Neural progenitor cell (in vitro differentiated cells): Measurements from ENCODE around the gene KIRREL3. TPM values are rescaled to one million over a fixed set of nuclear protein-coding genes. Genes with fewer than 3 reads are reported as not detected.
A peak's percentile ranks its signal among the peaks of the same experiment; 100 is the strongest.

Experiments used
- DNase-seq: peaks from one replicate; pipeline ENCODE4 v3.0.0-alpha.2; 2016; ENCODE audit warnings: low spot score
- H2AFZ ChIP-seq: fragments of 200-600 bp; sonication (generic); replicated peaks from 2 replicates; pipeline ENCODE4 v1.6.1; 2016; ENCODE audit warnings: antibody characterized with exemption
- H3F3A ChIP-seq: fragments of 200-600 bp; sonication (generic); 2 replicates; pipeline ENCODE4 v1.6.1; 2016; ENCODE audit warnings: antibody characterized with exemption, low read depth
- H3K27ac ChIP-seq: fragments of 200-600 bp; sonication (generic); 2 replicates; pipeline ENCODE4 v1.5.1; 2016; ENCODE audit warnings: mild to moderate bottlenecking
- H3K27me3 ChIP-seq: fragments of 200-600 bp; sonication (generic); 2 replicates; pipeline ENCODE4 v1.6.1; 2016; ENCODE audit warnings: mild to moderate bottlenecking, moderate library complexity
- H3K36me3 ChIP-seq: fragments of 200-600 bp; sonication (generic); 2 replicates; pipeline ENCODE4 v1.5.1; 2016
- H3K4me1 ChIP-seq: fragments of 200-600 bp; sonication (generic); 2 replicates; pipeline ENCODE4 v1.6.1; 2016; ENCODE audit warnings: mixed run types
- H3K4me2 ChIP-seq: fragments of 200-600 bp; sonication (generic); 2 replicates; pipeline ENCODE4 v1.6.1; 2016
- H3K4me3 ChIP-seq: fragments of 200-600 bp; sonication (generic); 2 replicates; pipeline ENCODE4 v1.5.1; 2016
- H3K79me2 ChIP-seq: fragments of 200-600 bp; sonication (generic); 2 replicates; pipeline ENCODE4 v1.6.1; 2016; ENCODE audit warnings: low read depth
- H3K9ac ChIP-seq: fragments of 200-600 bp; sonication (generic); 2 replicates; pipeline ENCODE4 v1.6.1; 2016
- H3K9me3 ChIP-seq: fragments of 200-600 bp; sonication (generic); 2 replicates; pipeline ENCODE4 v1.5.1; 2016; ENCODE audit warnings: low read depth
- H4K20me1 ChIP-seq: fragments of 200-600 bp; sonication (generic); 2 replicates; pipeline ENCODE4 v1.6.1; 2016; ENCODE audit warnings: low read depth
- H3K27ac Mint-ChIP-seq: 3 replicates; pipeline ENCODE4 v1.8.0; 2021; ENCODE audit warnings: mixed read lengths
- H3K27me3 Mint-ChIP-seq: 2 replicates; pipeline ENCODE4 v1.8.0; 2022; ENCODE audit warnings: low read depth, mild to moderate bottlenecking, inconsistent platforms, moderate library complexity, mixed read lengths; ENCODE audit not compliant: insufficient read depth
- H3K36me3 Mint-ChIP-seq: 3 replicates; pipeline ENCODE4 v1.8.0; 2021; ENCODE audit warnings: mixed read lengths
- H3K4me1 Mint-ChIP-seq: 3 replicates; pipeline ENCODE4 v1.8.0; 2021; ENCODE audit warnings: mixed read lengths
- H3K4me3 Mint-ChIP-seq: 3 replicates; pipeline ENCODE4 v1.8.0; 2021; ENCODE audit warnings: mild to moderate bottlenecking, moderate library complexity, mixed read lengths
- H3K9me3 Mint-ChIP-seq: 3 replicates; pipeline ENCODE4 v1.8.0; 2020; ENCODE audit warnings: mixed read lengths
- EZH2 ChIP-seq: fragments of 200-600 bp; sonication (generic); IDR thresholded peaks from 2 replicates; pipeline ENCODE4 v1.6.1; 2017; ENCODE audit warnings: antibody characterized with exemption, mild to moderate bottlenecking, moderate library complexity
- EZH2phosphoT487 ChIP-seq: fragments of 200-600 bp; sonication (generic); IDR thresholded peaks from 2 replicates; pipeline ENCODE4 v1.6.1; 2017; ENCODE audit warnings: antibody characterized with exemption
- total RNA-seq: library from RNA; depleted of rRNA; stranded (reverse); fragments of >200 nt; gene quantifications from 2 replicates; pipeline ENCODE4 v1.2.3, GENCODE V29; 2015; ENCODE audit warnings: low replicate concordance
- TF ChIP-seq, protein P1 (sequence below): fragments of 200-600 bp; sonication (generic); IDR thresholded peaks from 2 replicates; pipeline ENCODE4 v1.5.1; 2017; ENCODE audit warnings: antibody characterized with exemption, mild to moderate bottlenecking

KIRREL3 gene
- total RNA-seq, 1 donor from 2014 or later = 1.1 TPM

DNA sequence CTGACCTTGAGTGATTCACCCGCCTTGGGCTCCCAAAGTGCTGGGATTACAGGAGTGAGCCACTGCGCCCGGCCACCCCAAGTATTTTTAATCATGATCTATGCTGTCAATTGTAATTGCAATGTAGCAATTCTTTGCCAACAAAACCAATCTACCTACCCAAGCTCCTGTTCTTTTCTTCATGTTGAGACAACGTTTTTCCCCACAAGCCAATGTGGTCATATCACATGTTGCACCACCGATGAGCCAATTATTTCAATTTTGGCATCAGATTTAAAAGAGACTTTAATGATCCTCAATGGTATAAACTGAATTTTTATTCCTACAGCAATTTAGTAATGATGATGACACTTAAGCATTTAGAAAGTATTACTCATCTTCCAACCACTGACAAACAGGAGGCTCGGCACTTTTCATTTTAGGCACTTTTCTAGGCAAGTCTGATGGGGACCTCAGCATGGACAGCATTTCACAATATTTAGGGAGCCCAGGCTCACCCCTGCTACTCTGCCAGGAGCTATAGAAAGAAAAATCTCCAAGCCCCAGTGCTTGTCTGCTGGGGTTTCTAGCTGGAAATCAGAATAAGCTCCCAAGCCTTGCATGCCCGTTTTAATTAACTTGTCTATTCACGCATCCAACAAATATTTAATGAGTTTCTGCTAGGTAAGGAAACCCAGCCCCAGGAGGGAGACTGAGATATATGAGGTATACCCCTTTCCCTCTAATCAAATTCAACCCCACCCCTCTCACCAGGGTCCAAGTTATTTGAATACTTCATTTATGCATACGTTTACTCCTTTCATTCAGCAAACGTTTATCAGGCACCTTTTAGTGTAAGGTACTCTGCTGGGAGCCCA, 353.6 kb downstream of the KIRREL3 start:
- Mint-ChIP-seq H3K27me3 (no peaks in the 10 kb centered on the region), H3K27ac (no peak overlapping the region), H3K4me3 (no peak overlapping the region), H3K36me3 (no peaks in the 10 kb centered on the region), H3K4me1 (peaks cover 13% of the 10 kb centered on the region), H3K9me3 (no peaks in the 10 kb centered on the region)
- H4K20me1 ChIP-seq = no peaks in the 10 kb centered on the region
- H3K27ac ChIP-seq = no peak overlapping the region
- no peaks in the 10 kb centered on the region for H3K36me3 ChIP-seq
- H3K4me2 ChIP-seq = peak overlapping the region; percentile 53
- H3K9ac ChIP-seq = no peak overlapping the region
- H3K27me3 ChIP-seq = no peaks in the 10 kb centered on the region
- no peak overlapping the region for H3K4me3 ChIP-seq
- H3K4me1 ChIP-seq = peaks cover 10% of the 10 kb centered on the region
- no peaks in the 10 kb centered on the region for H3F3A ChIP-seq
- no peaks in the 10 kb centered on the region for H3K9me3 ChIP-seq
- TF ChIP-seq, protein P1, sequence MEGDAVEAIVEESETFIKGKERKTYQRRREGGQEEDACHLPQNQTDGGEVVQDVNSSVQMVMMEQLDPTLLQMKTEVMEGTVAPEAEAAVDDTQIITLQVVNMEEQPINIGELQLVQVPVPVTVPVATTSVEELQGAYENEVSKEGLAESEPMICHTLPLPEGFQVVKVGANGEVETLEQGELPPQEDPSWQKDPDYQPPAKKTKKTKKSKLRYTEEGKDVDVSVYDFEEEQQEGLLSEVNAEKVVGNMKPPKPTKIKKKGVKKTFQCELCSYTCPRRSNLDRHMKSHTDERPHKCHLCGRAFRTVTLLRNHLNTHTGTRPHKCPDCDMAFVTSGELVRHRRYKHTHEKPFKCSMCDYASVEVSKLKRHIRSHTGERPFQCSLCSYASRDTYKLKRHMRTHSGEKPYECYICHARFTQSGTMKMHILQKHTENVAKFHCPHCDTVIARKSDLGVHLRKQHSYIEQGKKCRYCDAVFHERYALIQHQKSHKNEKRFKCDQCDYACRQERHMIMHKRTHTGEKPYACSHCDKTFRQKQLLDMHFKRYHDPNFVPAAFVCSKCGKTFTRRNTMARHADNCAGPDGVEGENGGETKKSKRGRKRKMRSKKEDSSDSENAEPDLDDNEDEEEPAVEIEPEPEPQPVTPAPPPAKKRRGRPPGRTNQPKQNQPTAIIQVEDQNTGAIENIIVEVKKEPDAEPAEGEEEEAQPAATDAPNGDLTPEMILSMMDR = no peak
- TF ChIP-seq EZH2 (no peak), EZH2phosphoT487 (no peak)
- no peaks in the 10 kb centered on the region for H3K79me2 ChIP-seq
- no peak for DNase-seq
- H2AFZ ChIP-seq = peak overlapping the region; percentile 79

DNA sequence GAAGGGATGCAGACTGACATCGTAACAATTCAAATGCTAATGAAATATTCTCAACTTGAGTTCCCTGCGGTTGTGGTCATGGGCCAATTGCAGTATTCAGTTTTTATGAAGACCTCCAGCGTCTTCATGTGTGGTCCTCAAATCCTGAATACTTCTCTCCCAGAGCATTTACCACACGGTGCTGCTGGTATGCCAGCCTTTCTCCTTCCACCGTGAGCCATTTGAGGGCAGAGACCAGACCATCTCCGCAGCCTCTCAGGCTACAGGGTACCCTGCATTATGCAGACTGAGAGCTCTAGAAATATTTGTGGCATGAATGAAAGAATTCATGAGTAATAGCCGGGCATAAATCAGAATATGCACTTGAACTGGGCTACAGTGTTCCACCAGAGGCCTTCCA, 355.4 kb downstream of the KIRREL3 start:
- H3K4me1 Mint-ChIP-seq = peaks cover 24% of the 10 kb centered on the region
- Histone ChIP-seq H2AFZ (no peak overlapping the region), H3K4me1 (peaks cover 14% of the 10 kb centered on the region), H3K9me3 (no peaks in the 10 kb centered on the region), H3K9ac (no peak overlapping the region), H3K27me3 (no peaks in the 10 kb centered on the region), H3K27ac (no peak overlapping the region), H3K36me3 (no peaks in the 10 kb centered on the region), H3K4me3 (no peak overlapping the region), H3F3A (no peaks in the 10 kb centered on the region), H3K4me2 (no peak overlapping the region), H4K20me1 (no peaks in the 10 kb centered on the region), H3K79me2 (no peaks in the 10 kb centered on the region)
- no peaks in the 10 kb centered on the region for H3K9me3 Mint-ChIP-seq
- TF ChIP-seq EZH2phosphoT487 = no peak
- no peak overlapping the region for H3K4me3 Mint-ChIP-seq
- no peak for DNase-seq
- H3K36me3 Mint-ChIP-seq = no peaks in the 10 kb centered on the region
- no peaks in the 10 kb centered on the region for H3K27me3 Mint-ChIP-seq
- H3K27ac Mint-ChIP-seq = no peak overlapping the region

DNA sequence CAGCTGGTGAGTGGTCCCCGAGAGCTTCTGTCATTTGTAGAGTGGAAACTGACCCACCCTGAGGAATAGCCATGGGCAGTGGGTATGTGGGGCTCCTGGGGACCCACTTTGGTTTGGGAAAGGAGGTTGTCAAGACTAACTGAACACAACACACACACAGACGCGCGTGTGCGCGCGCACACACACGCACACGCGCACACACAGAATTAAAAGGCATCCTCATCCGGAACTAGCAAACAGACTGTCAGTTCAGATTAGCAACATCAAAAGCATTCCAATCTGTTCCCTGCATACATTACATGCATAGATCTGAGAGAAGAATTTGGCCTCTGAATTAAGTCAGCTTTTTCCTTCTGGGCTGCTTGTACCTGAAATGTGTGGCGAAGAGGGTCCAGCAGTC, 360.4 kb downstream of the KIRREL3 start:
- H4K20me1 ChIP-seq = no peaks in the 10 kb centered on the region
- Mint-ChIP-seq H3K36me3 (no peaks in the 10 kb centered on the region), H3K9me3 (no peaks in the 10 kb centered on the region), H3K4me1 (peaks cover 51% of the 10 kb centered on the region), H3K27ac (no peak overlapping the region), H3K27me3 (peaks cover 3% of the 10 kb centered on the region), H3K4me3 (no peak overlapping the region)
- H3K4me2 ChIP-seq = no peak overlapping the region
- H3K27me3 ChIP-seq = no peaks in the 10 kb centered on the region
- no peak overlapping the region for H3K4me3 ChIP-seq
- peak; percentile 46 for DNase-seq
- no peak overlapping the region for H3K27ac ChIP-seq
- no peak overlapping the region for H3K9ac ChIP-seq
- H3F3A ChIP-seq = no peaks in the 10 kb centered on the region
- TF ChIP-seq, protein P1 = no peak
- TF ChIP-seq EZH2phosphoT487 (no peak), EZH2 (no peak)
- H3K4me1 ChIP-seq = peaks cover 24% of the 10 kb centered on the region
- no peak overlapping the region for H2AFZ ChIP-seq
- no peaks in the 10 kb centered on the region for H3K36me3 ChIP-seq
- no peaks in the 10 kb centered on the region for H3K79me2 ChIP-seq
- no peaks in the 10 kb centered on the region for H3K9me3 ChIP-seq

DNA sequence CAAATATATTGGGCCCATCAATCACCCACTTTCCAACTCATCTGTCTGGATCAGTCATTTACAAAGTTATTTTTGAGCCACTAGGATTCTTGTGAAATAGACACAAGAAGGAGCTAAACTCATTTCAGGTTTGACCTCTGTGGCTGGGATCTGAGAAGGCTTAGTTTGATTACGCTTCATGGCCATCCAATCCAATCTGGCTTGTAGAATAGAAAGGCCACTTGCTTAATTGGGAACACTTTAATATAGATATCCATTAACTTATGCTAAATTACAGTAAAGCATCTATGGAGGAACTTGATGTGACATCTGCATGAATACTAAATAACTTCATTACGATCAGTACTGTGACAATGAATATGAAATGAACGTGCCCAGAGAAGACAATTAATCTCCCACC, 360.9 kb downstream of the KIRREL3 start:
- Histone ChIP-seq H3K27me3 (no peaks in the 10 kb centered on the region), H3K27ac (no peak overlapping the region), H3F3A (no peaks in the 10 kb centered on the region), H2AFZ (no peak overlapping the region), H3K4me2 (no peak overlapping the region), H3K4me1 (peaks cover 24% of the 10 kb centered on the region), H3K9me3 (no peaks in the 10 kb centered on the region), H3K36me3 (no peaks in the 10 kb centered on the region), H3K79me2 (no peaks in the 10 kb centered on the region), H3K4me3 (no peak overlapping the region), H3K9ac (no peak overlapping the region), H4K20me1 (no peaks in the 10 kb centered on the region)
- peaks cover 51% of the 10 kb centered on the region for H3K4me1 Mint-ChIP-seq
- TF ChIP-seq, protein P1 = no peak
- no peak for TF ChIP-seq EZH2phosphoT487
- TF ChIP-seq EZH2 = no peak
- H3K36me3 Mint-ChIP-seq = no peaks in the 10 kb centered on the region
- no peak overlapping the region for H3K27ac Mint-ChIP-seq
- no peaks in the 10 kb centered on the region for H3K9me3 Mint-ChIP-seq
- peaks cover 3% of the 10 kb centered on the region for H3K27me3 Mint-ChIP-seq
- no peak overlapping the region for H3K4me3 Mint-ChIP-seq
- DNase-seq = no peak
